HepG2 (cell line): Measurements from ENCODE around the gene PIH1D2. TPM values are rescaled to one million over a fixed set of nuclear protein-coding genes. Genes with fewer than 3 reads are reported as not detected.
A peak's percentile ranks its signal among the peaks of the same experiment; 100 is the strongest.

Source experiments
- BHLHE40 ChIP-seq: IDR thresholded peaks from 2 replicates; pipeline ENCODE4 v1.6.1; 2011; ENCODE audit warnings: low read length, improper control_type of control experiment
- CCDC6 ChIP-seq: sonication (generic); formaldehyde crosslinking; IDR thresholded peaks from 2 replicates; pipeline ENCODE4 v1.8.1; 2022; ENCODE audit warnings: mild to moderate bottlenecking, missing genetic modification reagents, moderate library complexity
- HMGA1 ChIP-seq: sonication (generic); formaldehyde crosslinking; conservative IDR thresholded peaks from 2 replicates; pipeline ENCODE4 v1.4.0; 2020; ENCODE audit warnings: missing genetic modification reagents
- IRX3 ChIP-seq: sonication (generic); formaldehyde crosslinking; IDR thresholded peaks from 2 replicates; pipeline ENCODE4 v1.8.1; 2023; ENCODE audit warnings: mild to moderate bottlenecking, low read depth, missing genetic modification reagents, borderline replicate concordance
- PHB2 ChIP-seq: fragments of 450-650 bp; IDR thresholded peaks from 2 replicates; pipeline ENCODE4 v1.6.1; 2018; ENCODE audit not compliant: partially characterized antibody
- POLR2AphosphoS5 ChIP-seq: IDR thresholded peaks from 2 replicates; pipeline ENCODE4 v1.6.1; 2012; ENCODE audit warnings: low read depth, low read length
- RBFOX2 ChIP-seq: fragments of 200-400 bp; formaldehyde crosslinking; IDR thresholded peaks from 2 replicates; pipeline ENCODE4 v1.6.1; 2017; ENCODE audit warnings: low read depth, mild to moderate bottlenecking, low read length
- RCOR2 ChIP-seq: IDR thresholded peaks from 2 replicates; pipeline ENCODE4 v1.6.1; 2016; ENCODE audit warnings: missing biosample characterization, missing genetic modification reagents
- RFXAP ChIP-seq: sonication (generic); formaldehyde crosslinking; IDR thresholded peaks from 2 replicates; pipeline ENCODE4 v1.4.0; 2020; ENCODE audit warnings: missing genetic modification reagents, borderline replicate concordance
- SMARCE1 ChIP-seq: fragments of 450-650 bp; IDR thresholded peaks from 2 replicates; pipeline ENCODE4 v1.6.1; 2017; ENCODE audit warnings: borderline replicate concordance
- SNAPC4 ChIP-seq: sonication (generic); formaldehyde crosslinking; IDR thresholded peaks from 2 replicates; pipeline ENCODE4 v1.4.0; 2020; ENCODE audit warnings: mild to moderate bottlenecking, missing genetic modification reagents
- ZFP41 ChIP-seq: sonication (generic); formaldehyde crosslinking; IDR thresholded peaks from 2 replicates; pipeline ENCODE4 v1.4.0; 2020; ENCODE audit warnings: mild to moderate bottlenecking, missing genetic modification reagents, borderline replicate concordance
- ZNF282 ChIP-seq: fragments of 450-650 bp; IDR thresholded peaks from 2 replicates; pipeline ENCODE4 v1.6.1; 2018; ENCODE audit not compliant: partially characterized antibody
- ZNF577 ChIP-seq: sonication (generic); formaldehyde crosslinking; IDR thresholded peaks from 2 replicates; pipeline ENCODE4 v1.4.0; 2020; ENCODE audit warnings: mild to moderate bottlenecking, low read depth, missing genetic modification reagents, borderline replicate concordance
- ZNF619 ChIP-seq: sonication (generic); formaldehyde crosslinking; IDR thresholded peaks from 2 replicates; pipeline ENCODE4 v1.4.0; 2020; ENCODE audit warnings: mild to moderate bottlenecking, missing genetic modification reagents
- ZNF749 ChIP-seq: sonication (generic); formaldehyde crosslinking; IDR thresholded peaks from 2 replicates; pipeline ENCODE4 v1.8.0; 2022; ENCODE audit warnings: mild to moderate bottlenecking, missing genetic modification reagents, moderate library complexity, borderline replicate concordance
- ZNF850 ChIP-seq: sonication (generic); formaldehyde crosslinking; conservative IDR thresholded peaks from 2 replicates; pipeline ENCODE4 v1.9.0; 2021; ENCODE audit warnings: mild to moderate bottlenecking, missing genetic modification reagents
- polyA plus RNA-seq, 8 experiments: library from polyadenylated mRNA; depleted of rRNA in 3 of 8; stranded (reverse) in 7 of 8; unstranded in 1 of 8; fragments of >200 nt; fragmentation: Illumina TruSeq in 4 of 8; extraction: Trizol in 4 of 8; gene quantifications; 2 replicates each; pipeline versions ENCODE4 v1.2.1 to v1.2.3, GENCODE V29; 2011 to 2016; ENCODE audit warnings: low read depth in 4 of 8, missing spikeins in 1 of 8, mixed read lengths in 1 of 8; ENCODE audit not compliant: insufficient read depth in 1 of 8
- total RNA-seq, 5 experiments: library from RNA; depleted of rRNA; stranded (reverse); fragments of >200 nt; fragmentation: Illumina TruSeq; extraction: Trizol; gene quantifications; 2 replicates each; pipeline ENCODE4 v1.2.3, GENCODE V29; 2016; ENCODE audit warnings: low read depth in 1 of 5
- TF ChIP-seq, protein P1 (sequence below): IDR thresholded peaks from 2 replicates; pipeline ENCODE4 v1.6.1; 2018; ENCODE audit warnings: missing genetic modification reagents
- TF ChIP-seq, protein P2 (sequence below): sonication (generic); formaldehyde crosslinking; IDR thresholded peaks from 2 replicates; pipeline ENCODE4 v1.4.0; 2020; ENCODE audit warnings: missing genetic modification reagents, low read depth, mild to moderate bottlenecking, borderline replicate concordance
- TF ChIP-seq, protein P3 (sequence below), 2 experiments: sonication (generic) in 1 of 2; formaldehyde crosslinking in 1 of 2; IDR thresholded peaks; 2 replicates each; pipeline versions ENCODE4 v1.5.1 to v1.6.1; 2011 to 2020; ENCODE audit warnings: borderline replicate concordance in 1 of 2, low read depth in 1 of 2, low read length in 1 of 2, mild to moderate bottlenecking in 1 of 2, missing genetic modification reagents in 1 of 2, moderate library complexity in 1 of 2

The PIH1D2 gene
- total and polyA plus RNA-seq, 2 of the 13 experiments (the other 11 are each of a cell fraction or from before 2014, with no cell fraction given): 0.49 to 2.7 TPM

DNA sequence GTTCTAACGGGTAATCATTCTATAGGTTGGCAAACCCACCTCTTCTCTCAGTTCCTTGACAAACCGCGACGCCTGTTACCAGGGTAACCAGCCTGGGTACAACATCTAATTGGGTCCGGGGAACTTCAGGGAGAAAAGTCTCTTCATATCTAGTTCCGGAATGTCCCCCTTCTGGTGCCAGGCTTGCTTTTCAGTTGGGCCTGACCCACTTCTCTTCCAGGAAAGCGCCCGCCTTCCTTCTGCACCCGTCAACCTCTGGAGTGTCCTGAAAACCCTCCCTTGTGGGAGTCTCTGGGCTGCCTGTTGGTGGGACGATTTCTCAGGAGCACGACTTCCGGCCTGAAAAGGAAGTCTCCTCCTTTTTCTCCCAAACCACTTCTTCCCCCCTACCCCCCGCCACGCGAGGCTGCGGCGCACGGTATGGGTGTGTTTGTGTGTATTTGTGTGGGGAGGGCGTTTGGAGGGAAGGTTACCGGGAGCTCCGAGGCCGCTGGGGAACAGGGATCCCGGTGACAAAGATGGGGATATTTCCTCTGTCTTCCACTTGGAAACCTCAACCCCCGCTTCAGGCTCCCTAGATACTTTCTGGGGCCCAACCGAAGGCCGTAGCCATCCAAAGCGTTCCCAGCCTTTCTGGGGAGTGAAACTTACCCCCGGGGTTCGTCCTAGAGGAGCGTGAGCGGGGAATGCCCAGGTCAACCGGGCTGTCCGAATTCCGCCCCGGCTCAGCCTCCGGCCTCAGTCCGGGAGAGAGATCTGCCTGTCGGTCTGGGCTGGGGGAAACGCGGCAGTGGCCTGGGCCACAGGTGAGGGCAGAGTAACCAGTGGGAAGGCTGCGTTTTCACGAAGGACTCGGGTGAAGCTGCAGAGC lies at the start of gene PIH1D2, which contains the start of gene NKAPD1 (continued):
- TF ChIP-seq, protein P1, sequence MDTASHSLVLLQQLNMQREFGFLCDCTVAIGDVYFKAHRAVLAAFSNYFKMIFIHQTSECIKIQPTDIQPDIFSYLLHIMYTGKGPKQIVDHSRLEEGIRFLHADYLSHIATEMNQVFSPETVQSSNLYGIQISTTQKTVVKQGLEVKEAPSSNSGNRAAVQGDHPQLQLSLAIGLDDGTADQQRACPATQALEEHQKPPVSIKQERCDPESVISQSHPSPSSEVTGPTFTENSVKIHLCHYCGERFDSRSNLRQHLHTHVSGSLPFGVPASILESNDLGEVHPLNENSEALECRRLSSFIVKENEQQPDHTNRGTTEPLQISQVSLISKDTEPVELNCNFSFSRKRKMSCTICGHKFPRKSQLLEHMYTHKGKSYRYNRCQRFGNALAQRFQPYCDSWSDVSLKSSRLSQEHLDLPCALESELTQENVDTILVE: peak; percentile 80
- TF ChIP-seq IRX3 (CRISPR knock-in tag) (no peak), ZNF282 (no peak), ZFP41 (CRISPR knock-in tag) (no peak), ZNF619 (CRISPR knock-in tag) (no peak), SMARCE1 (no peak), CCDC6 (peak; percentile 87), BHLHE40 (no peak), RBFOX2 (peak; percentile 50; the same call in 1 of the 2 replicates), SNAPC4 (CRISPR knock-in tag) (no peak), PHB2 (no peak), ZNF577 (no peak), HMGA1 (CRISPR knock-in tag) (no peak), RFXAP (CRISPR knock-in tag) (0 out of 2 replicates have a peak, but pooled peaks have one; percentile 27), ZNF749 (CRISPR knock-in tag) (no peak), RCOR2 (CRISPR knock-in tag) (0 out of 2 replicates have a peak, but pooled peaks have one; percentile 29), POLR2AphosphoS5 (peak; percentile 80), ZNF850 (CRISPR knock-in tag) (no peak)
- TF ChIP-seq, protein P2, sequence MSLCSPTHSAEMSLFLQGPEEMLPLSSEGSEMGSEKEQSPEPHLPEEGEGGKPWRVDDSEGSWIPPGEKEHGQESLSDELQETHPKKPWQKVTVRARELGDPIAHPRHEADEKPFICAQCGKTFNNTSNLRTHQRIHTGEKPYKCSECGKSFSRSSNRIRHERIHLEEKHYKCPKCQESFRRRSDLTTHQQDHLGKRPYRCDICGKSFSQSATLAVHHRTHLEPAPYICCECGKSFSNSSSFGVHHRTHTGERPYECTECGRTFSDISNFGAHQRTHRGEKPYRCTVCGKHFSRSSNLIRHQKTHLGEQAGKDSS (CRISPR knock-in tag): no peak
- TF ChIP-seq, protein P3, sequence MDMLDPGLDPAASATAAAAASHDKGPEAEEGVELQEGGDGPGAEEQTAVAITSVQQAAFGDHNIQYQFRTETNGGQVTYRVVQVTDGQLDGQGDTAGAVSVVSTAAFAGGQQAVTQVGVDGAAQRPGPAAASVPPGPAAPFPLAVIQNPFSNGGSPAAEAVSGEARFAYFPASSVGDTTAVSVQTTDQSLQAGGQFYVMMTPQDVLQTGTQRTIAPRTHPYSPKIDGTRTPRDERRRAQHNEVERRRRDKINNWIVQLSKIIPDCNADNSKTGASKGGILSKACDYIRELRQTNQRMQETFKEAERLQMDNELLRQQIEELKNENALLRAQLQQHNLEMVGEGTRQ (IDR thresholded peaks at IDR 0.05; ENCODE audit: low read depth, low read length): no peak
- TF ChIP-seq, protein P3 (CRISPR knock-in tag; IDR thresholded peaks at IDR 0.05; ENCODE audit: borderline replicate concordance): no peak
